ENCODE measurements around the gene MED17.
"Not testable (repeated sequence)": the region's sequence is repeated elsewhere in the genome, so short reads cannot be mapped to it uniquely, and the experiment has no call there.

MED17 gene

GRCh38 chr11:93756748-93757147 lies 27.3 kb upstream of the MED17 start:
- DNase-seq (ENCODE audit: extremely low spot score): no peak
- no peak for TF ChIP-seq CTCF (IDR thresholded peaks at IDR 0.05; ENCODE audit: control extremely low read depth, extremely low read depth, low read depth, missing control alignments)
- ChIA-PET POLR2A (interaction anchor here (0.8 kb wide), 1 partner anchor 15 kb away, joined by 4 read pairs; the partner anchor contains the start of genes C11orf54 and TAF1D), CTCF (interaction anchor here (0.9 to 1.3 kb wide), 3 partner anchors 11 to 27 kb away, joined by 3 to 7 read pairs (median 3); partner anchors contain the start of gene MED17)

- DNase-seq (ENCODE audit: extremely low spot score): no peak
- POLR2A ChIA-PET: no interaction called here
- TF ChIP-seq CTCF (IDR thresholded peaks at IDR 0.05; ENCODE audit: control extremely low read depth, extremely low read depth, low read depth, missing control alignments): no peak
- CTCF ChIA-PET: interaction anchor here (1.2 to 1.4 kb wide), 2 partner anchors 11 to 27 kb away, joined by 4 to 7 read pairs; partner anchors contain the start of gene MED17
Observed at GRCh38 chr11:93757301-93757700, 26.8 kb upstream of the MED17 start.

GRCh38 chr11:93757924-93758865 lies 25.9 kb upstream of the MED17 start:
- no peak for TF ChIP-seq CTCF (IDR thresholded peaks at IDR 0.05; ENCODE audit: control extremely low read depth, extremely low read depth, low read depth, missing control alignments)
- ChIA-PET POLR2A (no interaction called here), CTCF (interaction anchor here (1.4 kb wide), 1 partner anchor 10 kb away, joined by 4 read pairs; no protein-coding TSS in a partner anchor)
- no peak for DNase-seq (ENCODE audit: extremely low spot score)

GRCh38 chr11:93759123-93759522 lies 25.0 kb upstream of the MED17 start:
- DNase-seq (ENCODE audit: extremely low spot score); POLR2A ChIA-PET: not testable (repeated sequence)
- CTCF ChIA-PET: interaction anchor here (1.0 kb wide), 1 partner anchor 13 kb away, joined by 3 read pairs; no protein-coding TSS in a partner anchor

- POLR2A ChIA-PET: no interaction called here
- no peak for DNase-seq (ENCODE audit: extremely low spot score)
- TF ChIP-seq CTCF (IDR thresholded peaks at IDR 0.05; ENCODE audit: control extremely low read depth, extremely low read depth, low read depth, missing control alignments): no peak
- CTCF ChIA-PET: interaction anchor here (0.6 to 1.5 kb wide), 3 partner anchors 10 to 35 kb away, joined by 3 read pairs; no protein-coding TSS in a partner anchor
Observed at GRCh38 chr11:93761910-93762309, 22.2 kb upstream of the MED17 start.

GRCh38 chr11:93765551-93765950 lies 18.5 kb upstream of the MED17 start:
- no peak for DNase-seq (ENCODE audit: extremely low spot score)
- no peak for TF ChIP-seq CTCF (IDR thresholded peaks at IDR 0.05; ENCODE audit: control extremely low read depth, extremely low read depth, low read depth, missing control alignments)
- ChIA-PET CTCF (interaction anchor here (1.0 kb wide), 1 partner anchor 18 kb away, joined by 4 read pairs; the partner anchor contains the start of gene MED17), POLR2A (no interaction called here)

- ChIA-PET CTCF (interaction anchor here (1.0 kb wide), 1 partner anchor 17 kb away, joined by 4 read pairs; the partner anchor contains the start of gene MED17), POLR2A (no interaction called here)
- DNase-seq (ENCODE audit: extremely low spot score): no peak
- no peak for TF ChIP-seq CTCF (IDR thresholded peaks at IDR 0.05; ENCODE audit: control extremely low read depth, extremely low read depth, low read depth, missing control alignments)
Observed at GRCh38 chr11:93766504-93766903, 17.6 kb upstream of the MED17 start.

All from GM10248 (cell line).